ENCODE results near the gene PRKRIP1. TPM values are rescaled to one million over a fixed set of nuclear protein-coding genes. Genes with fewer than 3 reads are reported as not detected.
"Not testable (repeated sequence)": the region's sequence is repeated elsewhere in the genome, so short reads cannot be mapped to it uniquely, and the experiment has no call there.

The PRKRIP1 gene
- total RNA-seq, 2 donors from 2014 or later: 30.3 to 35.0 TPM

- no peak overlapping the region for H3K4me3 ChIP-seq (ENCODE audit: low read length)
- H3K9ac ChIP-seq (ENCODE audit: extremely low read depth, low read length, poor library complexity, severe bottlenecking): no peak overlapping the region
- Mint-ChIP-seq H3K4me1 (no peaks in the 10 kb centered on the region), H3K9me3 (no peaks in the 10 kb centered on the region), H3K36me3 (ENCODE audit: low read depth) (peaks cover 10% of the 10 kb centered on the region), H3K4me3 (no peak overlapping the region), H3K27me3 (ENCODE audit: insufficient read depth) (no peaks in the 10 kb centered on the region), H3K27ac (no peak overlapping the region)
- no peaks in the 10 kb centered on the region for H3K36me3 ChIP-seq (ENCODE audit: control insufficient read depth, insufficient read depth, low read length)
- no peaks in the 10 kb centered on the region for H3K9me3 ChIP-seq (ENCODE audit: control insufficient read depth, low read length)
- no peak for TF ChIP-seq CTCF (conservative IDR thresholded peaks at IDR 0.05)
- no peak for DNase-seq
- no peaks in the 10 kb centered on the region for H3K4me1 ChIP-seq (ENCODE audit: control insufficient read depth, insufficient read depth, low read length)
- H3K27me3 ChIP-seq (ENCODE audit: control insufficient read depth, insufficient read depth, low read length, poor library complexity, severe bottlenecking): no peaks in the 10 kb centered on the region
- no peak overlapping the region for H3K27ac ChIP-seq (ENCODE audit: low read depth, low read length)
- 90 to 97% methylated on average over 3 to 6 of the region's 6 CpGs for WGBS, 2 experiments (ENCODE audit: insufficient coverage in 1 of 2, insufficient read length in 1 of 2)
These were observed 56.3 kb downstream of the PRKRIP1 start for GRCh38 chr7:102452451-102452850.

- H3K4me3 ChIP-seq (ENCODE audit: low read length): no peak overlapping the region
- H3K36me3 ChIP-seq (ENCODE audit: control insufficient read depth, insufficient read depth, low read length): peaks cover 5% of the 10 kb centered on the region
- H3K4me1 ChIP-seq (ENCODE audit: control insufficient read depth, insufficient read depth, low read length): no peaks in the 10 kb centered on the region
- Mint-ChIP-seq H3K9me3 (no peaks in the 10 kb centered on the region), H3K4me1 (no peaks in the 10 kb centered on the region), H3K27me3 (ENCODE audit: insufficient read depth) (no peaks in the 10 kb centered on the region), H3K36me3 (ENCODE audit: low read depth) (peaks cover 15% of the 10 kb centered on the region), H3K4me3 (no peak overlapping the region), H3K27ac (no peak overlapping the region)
- H3K27ac ChIP-seq (ENCODE audit: low read depth, low read length): no peak overlapping the region
- TF ChIP-seq CTCF (conservative IDR thresholded peaks at IDR 0.05): no peak
- WGBS, 2 experiments (ENCODE audit: insufficient coverage in 1 of 2, insufficient read length in 1 of 2): 94% methylated on average over 7 of the region's 7 CpGs
- peak; percentile 36 for DNase-seq
- H3K9ac ChIP-seq (ENCODE audit: extremely low read depth, low read length, poor library complexity, severe bottlenecking): no peak overlapping the region
- no peaks in the 10 kb centered on the region for H3K27me3 ChIP-seq (ENCODE audit: control insufficient read depth, insufficient read depth, low read length, poor library complexity, severe bottlenecking)
- H3K9me3 ChIP-seq (ENCODE audit: control insufficient read depth, low read length): no peaks in the 10 kb centered on the region
These were observed 57.2 kb downstream of the PRKRIP1 start for GRCh38 chr7:102453319-102453718.

GRCh38 chr7:102454468-102454867 lies 58.3 kb downstream of the PRKRIP1 start:
- Histone ChIP-seq H3K4me3 (ENCODE audit: low read length) (no peak overlapping the region), H3K9me3 (ENCODE audit: control insufficient read depth, low read length) (no peaks in the 10 kb centered on the region), H3K27ac (ENCODE audit: low read depth, low read length) (no peak overlapping the region), H3K4me1 (ENCODE audit: control insufficient read depth, insufficient read depth, low read length) (no peaks in the 10 kb centered on the region), H3K9ac (ENCODE audit: extremely low read depth, low read length, poor library complexity, severe bottlenecking) (no peak overlapping the region), H3K36me3 (ENCODE audit: control insufficient read depth, insufficient read depth, low read length) (peaks cover 9% of the 10 kb centered on the region), H3K27me3 (ENCODE audit: control insufficient read depth, insufficient read depth, low read length, poor library complexity, severe bottlenecking) (no peaks in the 10 kb centered on the region)
- no peaks in the 10 kb centered on the region for H3K4me1 Mint-ChIP-seq
- no peak for DNase-seq
- no peaks in the 10 kb centered on the region for H3K27me3 Mint-ChIP-seq (ENCODE audit: insufficient read depth)
- WGBS, 2 experiments (ENCODE audit: insufficient coverage in 1 of 2, insufficient read length in 1 of 2): 91 to 98% methylated on average over 7 to 12 of the region's 12 CpGs
- H3K9me3 Mint-ChIP-seq: no peaks in the 10 kb centered on the region
- no peak overlapping the region for H3K4me3 Mint-ChIP-seq
- no peak for TF ChIP-seq CTCF (conservative IDR thresholded peaks at IDR 0.05)
- H3K36me3 Mint-ChIP-seq (ENCODE audit: low read depth): peaks cover 20% of the 10 kb centered on the region
- H3K27ac Mint-ChIP-seq: no peak overlapping the region

- H3K4me1 ChIP-seq (ENCODE audit: control insufficient read depth, insufficient read depth, low read length); H3K27ac ChIP-seq (ENCODE audit: low read depth, low read length); H3K27me3 ChIP-seq (ENCODE audit: control insufficient read depth, insufficient read depth, low read length, poor library complexity, severe bottlenecking); H3K27me3 Mint-ChIP-seq (ENCODE audit: insufficient read depth); H3K4me3 ChIP-seq (ENCODE audit: low read length); H3K27ac Mint-ChIP-seq; H3K9me3 ChIP-seq (ENCODE audit: control insufficient read depth, low read length); H3K4me1 Mint-ChIP-seq; DNase-seq; H3K9me3 Mint-ChIP-seq; H3K4me3 Mint-ChIP-seq; H3K36me3 ChIP-seq (ENCODE audit: control insufficient read depth, insufficient read depth, low read length); H3K9ac ChIP-seq (ENCODE audit: extremely low read depth, low read length, poor library complexity, severe bottlenecking): not testable (repeated sequence)
- 90 to 94% methylated on average over 7 to 10 of the region's 10 CpGs for WGBS, 2 experiments (ENCODE audit: insufficient coverage in 1 of 2, insufficient read length in 1 of 2)
- peaks cover 22% of the 10 kb centered on the region for H3K36me3 Mint-ChIP-seq (ENCODE audit: low read depth)
These were observed 58.8 kb downstream of the PRKRIP1 start for GRCh38 chr7:102454932-102455331.

All from endodermal cell (in vitro differentiated cells).